Vagina (tissue), 2 donors: ENCODE results near the gene PTPRB. TPM values are rescaled to one million over a fixed set of nuclear protein-coding genes. Genes with fewer than 3 reads are reported as not detected.

Experiments used
- DNase-seq, 2 donors: peaks; one replicate each; pipeline ENCODE4 v3.0.0-alpha.2; 2017; ENCODE audit errors: extremely low spot score in 2 of 2
- H3K27ac ChIP-seq: fragments of 200-600 bp; sonication (generic); one replicate; pipeline ENCODE4 v1.5.1; 2019
- H3K27me3 ChIP-seq: fragments of 200-600 bp; sonication (generic); one replicate; pipeline ENCODE4 v1.5.1; 2019
- H3K36me3 ChIP-seq, 2 donors: fragments of 200-600 bp; sonication (generic); one replicate each; pipeline ENCODE4 v1.5.1; 2017 to 2019
- H3K4me1 ChIP-seq: fragments of 200-600 bp; sonication (generic); one replicate; pipeline ENCODE4 v1.5.1; 2019
- H3K4me3 ChIP-seq, 2 donors: fragments of 200-600 bp; sonication (generic); 1 replicate in 1 of 2; 2 replicates in 1 of 2; pipeline ENCODE4 v1.5.1; 2016 to 2019
- H3K9me3 ChIP-seq: fragments of 200-600 bp; sonication (generic); one replicate; pipeline ENCODE4 v1.5.1; 2019
- CTCF ChIP-seq, 3 experiments: fragments of 450-650 bp in 2 of 3; fragments of 200-600 bp in 1 of 3; sonication (generic) in 1 of 3; IDR thresholded peaks; one replicate each; pipeline ENCODE4 v1.5.1; 2017 to 2019; ENCODE audit warnings: antibody characterized with exemption in 3 of 3, mild to moderate bottlenecking in 2 of 3, moderate library complexity in 2 of 3
- POLR2A ChIP-seq, 2 donors: fragments of 450-650 bp; IDR thresholded peaks; one replicate each; pipeline ENCODE4 v1.6.1; 2017; ENCODE audit warnings: antibody characterized with exemption in 2 of 2, mild to moderate bottlenecking in 2 of 2, moderate library complexity in 2 of 2
- POLR2AphosphoS5 ChIP-seq, 2 donors: sonication (generic); formaldehyde crosslinking; IDR thresholded peaks; one replicate each; pipeline ENCODE4 v1.9.0; 2017; ENCODE audit warnings: antibody characterized with exemption in 2 of 2, mild to moderate bottlenecking in 2 of 2, low read depth in 1 of 2; ENCODE audit not compliant: insufficient read depth in 1 of 2
- intact Hi-C: fragments of 100-400 bp; cut with DNase I; formaldehyde crosslinking; loops from one replicate; pipeline ENCODE4 v1.15.1; 2023
- total RNA-seq: library from RNA; depleted of rRNA; stranded (reverse); fragments of >200 nt; gene quantifications from one replicate; pipeline ENCODE4 v1.2.3, GENCODE V29; 2016

PTPRB gene
- total RNA-seq, 1 donor from 2014 or later = 21.9 TPM

- no peak overlapping the region for H3K27ac ChIP-seq
- no peaks in the 10 kb centered on the region for H3K36me3 ChIP-seq
- no peaks in the 10 kb centered on the region for H3K4me1 ChIP-seq
- intact Hi-C loops = loop anchor here (10.0 kb wide), 1 partner anchor 135 kb away; no protein-coding TSS in a partner anchor
- DNase-seq = no peak
- H3K27me3 ChIP-seq = no peaks in the 10 kb centered on the region
- H3K9me3 ChIP-seq = no peaks in the 10 kb centered on the region
- no peak overlapping the region for H3K4me3 ChIP-seq
- TF ChIP-seq CTCF (IDR thresholded peaks at IDR 0.05) (peak; percentile 39 to 65 (median 49)), POLR2A (IDR thresholded peaks at IDR 0.05) (no peak), POLR2AphosphoS5 (IDR thresholded peaks at IDR 0.05; ENCODE audit: insufficient read depth in 1 of 2, low read depth in 1 of 2) (no peak)
These were observed 47.2 kb downstream of the PTPRB start for GRCh38 chr12:70590051-70590450.

- no peaks in the 10 kb centered on the region for H3K36me3 ChIP-seq
- TF ChIP-seq POLR2AphosphoS5 (IDR thresholded peaks at IDR 0.05; ENCODE audit: insufficient read depth in 1 of 2, low read depth in 1 of 2) (no peak), POLR2A (IDR thresholded peaks at IDR 0.05) (no peak)
- H3K4me3 ChIP-seq = no peak overlapping the region
- no peaks in the 10 kb centered on the region for H3K4me1 ChIP-seq
- no peak overlapping the region for H3K27ac ChIP-seq
- no peaks in the 10 kb centered on the region for H3K27me3 ChIP-seq
- intact Hi-C loops = no loop called here
- no peak for DNase-seq
- no peaks in the 10 kb centered on the region for H3K9me3 ChIP-seq
These were observed 52.9 kb downstream of the PTPRB start for GRCh38 chr12:70584332-70584731.

GRCh38 chr12:70583251-70583650, 54.0 kb downstream of the PTPRB start:
- Histone ChIP-seq H3K36me3 (no peaks in the 10 kb centered on the region), H3K9me3 (no peaks in the 10 kb centered on the region), H3K27me3 (no peaks in the 10 kb centered on the region), H3K27ac (no peak overlapping the region), H3K4me1 (no peaks in the 10 kb centered on the region), H3K4me3 (no peak overlapping the region)
- no peak for TF ChIP-seq POLR2AphosphoS5 (IDR thresholded peaks at IDR 0.05; ENCODE audit: insufficient read depth in 1 of 2, low read depth in 1 of 2)
- TF ChIP-seq POLR2A (IDR thresholded peaks at IDR 0.05) = no peak
- TF ChIP-seq CTCF (IDR thresholded peaks at IDR 0.05) = no peak
- DNase-seq = no peak
- intact Hi-C loops = no loop called here

GRCh38 chr12:70581208-70581607, 56.0 kb downstream of the PTPRB start:
- H3K27me3 ChIP-seq = no peaks in the 10 kb centered on the region
- no peak for DNase-seq
- no peak overlapping the region for H3K27ac ChIP-seq
- no peaks in the 10 kb centered on the region for H3K9me3 ChIP-seq
- no peak overlapping the region for H3K4me3 ChIP-seq
- no peaks in the 10 kb centered on the region for H3K36me3 ChIP-seq
- TF ChIP-seq POLR2A (IDR thresholded peaks at IDR 0.05) (no peak), CTCF (IDR thresholded peaks at IDR 0.05) (no peak), POLR2AphosphoS5 (IDR thresholded peaks at IDR 0.05; ENCODE audit: insufficient read depth in 1 of 2, low read depth in 1 of 2) (no peak)
- intact Hi-C loops = no loop called here
- H3K4me1 ChIP-seq = no peaks in the 10 kb centered on the region

GRCh38 chr12:70577283-70577634, 60.0 kb downstream of the PTPRB start:
- no peaks in the 10 kb centered on the region for H3K4me1 ChIP-seq
- H3K36me3 ChIP-seq = no peaks in the 10 kb centered on the region
- no peak overlapping the region for H3K27ac ChIP-seq
- no peaks in the 10 kb centered on the region for H3K9me3 ChIP-seq
- TF ChIP-seq POLR2A (IDR thresholded peaks at IDR 0.05) (no peak), POLR2AphosphoS5 (IDR thresholded peaks at IDR 0.05; ENCODE audit: insufficient read depth in 1 of 2, low read depth in 1 of 2) (no peak), CTCF (IDR thresholded peaks at IDR 0.05) (no peak)
- intact Hi-C loops = loop anchor here (5.0 kb wide), 1 partner anchor 700 kb away; no protein-coding TSS in a partner anchor
- no peaks in the 10 kb centered on the region for H3K27me3 ChIP-seq
- H3K4me3 ChIP-seq = no peak overlapping the region
- DNase-seq = no peak
